Astrocyte (in vitro differentiated cells and primary cell): ENCODE measurements around the gene ART3.

ENCODE experiments used
- CTCF ChIP-seq: IDR thresholded peaks from 2 replicates; pipeline ENCODE4 v1.5.1; 2011; ENCODE audit warnings: low read depth, mild to moderate bottlenecking, inconsistent platforms, low read length, moderate library complexity; ENCODE audit not compliant: insufficient read depth
- EZH2 ChIP-seq: IDR thresholded peaks from 2 replicates; pipeline ENCODE4 v1.6.1; 2012; ENCODE audit warnings: mild to moderate bottlenecking, low read length, inconsistent platforms; ENCODE audit not compliant: insufficient read depth

- TF ChIP-seq CTCF = no peak
- no peak for TF ChIP-seq EZH2
Measured at GRCh38 chr4:76120199-76120598, 45.7 kb downstream of the ART3 start.
